ENCODE results near the gene CACNB2. TPM values are rescaled to one million over a fixed set of nuclear protein-coding genes. Genes with fewer than 3 reads are reported as not detected.

CACNB2 gene
- total RNA-seq, 1 donor from 2014 or later = 3.5 TPM

DNA sequence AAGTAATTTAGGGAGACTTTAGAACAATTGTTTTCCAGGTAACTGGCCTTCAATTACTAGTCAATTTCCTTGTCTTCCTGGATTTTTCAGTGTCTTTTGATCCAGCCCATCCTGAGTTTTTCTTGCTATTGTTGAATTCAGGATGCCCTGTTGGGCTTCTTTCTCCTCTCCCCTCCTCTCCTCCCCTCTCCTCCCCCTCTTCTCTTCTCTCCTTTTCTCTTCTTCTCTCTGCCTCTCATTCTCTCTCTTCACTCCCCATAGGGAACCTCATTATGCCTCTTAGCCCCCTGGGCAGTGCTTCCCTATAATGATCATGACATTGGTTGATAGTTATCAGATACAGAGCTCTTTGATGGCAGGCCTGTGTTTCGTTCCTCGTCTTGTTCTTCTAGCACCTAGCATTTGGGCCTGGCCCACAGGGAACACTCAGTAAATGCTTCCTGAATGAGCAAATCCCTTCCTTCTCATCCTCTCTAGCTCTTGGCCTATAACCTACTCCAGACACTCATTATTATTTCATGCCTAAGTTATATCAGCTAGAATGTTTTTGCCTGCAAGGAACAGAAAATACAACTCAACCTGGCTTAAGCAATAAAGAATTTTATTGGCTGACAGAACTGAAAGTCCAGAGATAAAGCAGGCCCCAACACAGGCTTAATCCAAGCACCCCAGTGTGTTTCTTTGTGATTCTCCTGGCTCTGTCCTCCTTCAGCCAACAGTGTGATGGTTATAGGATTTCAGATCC is 56.8 kb downstream of the CACNB2 start:
- Histone ChIP-seq H2AFZ (replicated peaks) (no peak overlapping the region), H3K4me3 (no peak overlapping the region), H3K4me2 (peak overlapping the region; percentile 53), H3K9ac (no peak overlapping the region), H3K27ac (peak overlapping the region; percentile 72), H3K79me2 (ENCODE audit: low read depth) (no peaks in the 10 kb centered on the region), H3K4me1 (peaks cover 12% of the 10 kb centered on the region), H4K20me1 (ENCODE audit: low read depth) (peaks cover 4% of the 10 kb centered on the region), H3K27me3 (no peaks in the 10 kb centered on the region), H3K36me3 (no peaks in the 10 kb centered on the region), H3F3A (ENCODE audit: low read depth) (peaks cover 28% of the 10 kb centered on the region), H3K9me3 (ENCODE audit: low read depth) (peaks cover 2% of the 10 kb centered on the region)
- H3K27me3 Mint-ChIP-seq (ENCODE audit: insufficient read depth, low read depth) = no peaks in the 10 kb centered on the region
- H3K27ac Mint-ChIP-seq = peak overlapping the region; percentile 31
- no peak overlapping the region for H3K4me3 Mint-ChIP-seq
- no peak for TF ChIP-seq EZH2 (IDR thresholded peaks at IDR 0.05)
- no peak for TF ChIP-seq EZH2phosphoT487 (IDR thresholded peaks at IDR 0.05)
- TF ChIP-seq, protein P1, sequence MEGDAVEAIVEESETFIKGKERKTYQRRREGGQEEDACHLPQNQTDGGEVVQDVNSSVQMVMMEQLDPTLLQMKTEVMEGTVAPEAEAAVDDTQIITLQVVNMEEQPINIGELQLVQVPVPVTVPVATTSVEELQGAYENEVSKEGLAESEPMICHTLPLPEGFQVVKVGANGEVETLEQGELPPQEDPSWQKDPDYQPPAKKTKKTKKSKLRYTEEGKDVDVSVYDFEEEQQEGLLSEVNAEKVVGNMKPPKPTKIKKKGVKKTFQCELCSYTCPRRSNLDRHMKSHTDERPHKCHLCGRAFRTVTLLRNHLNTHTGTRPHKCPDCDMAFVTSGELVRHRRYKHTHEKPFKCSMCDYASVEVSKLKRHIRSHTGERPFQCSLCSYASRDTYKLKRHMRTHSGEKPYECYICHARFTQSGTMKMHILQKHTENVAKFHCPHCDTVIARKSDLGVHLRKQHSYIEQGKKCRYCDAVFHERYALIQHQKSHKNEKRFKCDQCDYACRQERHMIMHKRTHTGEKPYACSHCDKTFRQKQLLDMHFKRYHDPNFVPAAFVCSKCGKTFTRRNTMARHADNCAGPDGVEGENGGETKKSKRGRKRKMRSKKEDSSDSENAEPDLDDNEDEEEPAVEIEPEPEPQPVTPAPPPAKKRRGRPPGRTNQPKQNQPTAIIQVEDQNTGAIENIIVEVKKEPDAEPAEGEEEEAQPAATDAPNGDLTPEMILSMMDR (IDR thresholded peaks at IDR 0.05) = no peak
- DNase-seq (ENCODE audit: low spot score) = peak; percentile 46
- peaks cover 12% of the 10 kb centered on the region for H3K4me1 Mint-ChIP-seq
- H3K36me3 Mint-ChIP-seq = no peaks in the 10 kb centered on the region
- no peaks in the 10 kb centered on the region for H3K9me3 Mint-ChIP-seq

DNA sequence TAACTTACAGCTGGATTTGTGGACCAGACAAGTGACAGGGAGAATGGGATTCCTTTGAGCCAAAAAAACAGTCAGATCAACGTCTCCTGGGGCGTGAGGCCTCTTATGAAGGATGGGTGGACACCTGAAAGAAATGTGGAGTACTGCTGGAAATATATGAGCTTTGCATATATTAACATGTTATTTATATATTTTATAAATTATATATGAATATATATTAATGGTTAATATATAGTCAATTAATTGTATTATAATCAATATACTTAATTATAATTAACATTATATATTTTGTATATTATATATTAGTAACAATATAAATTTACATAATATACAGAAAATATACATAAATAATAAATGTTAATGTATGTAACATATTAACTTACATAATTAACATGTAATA is 57.5 kb downstream of the CACNB2 start:
- H3K4me1 Mint-ChIP-seq = peaks cover 12% of the 10 kb centered on the region
- no peaks in the 10 kb centered on the region for H3K27me3 ChIP-seq
- peaks cover 28% of the 10 kb centered on the region for H3F3A ChIP-seq (ENCODE audit: low read depth)
- H3K4me2 ChIP-seq = peak overlapping the region; percentile 53
- no peaks in the 10 kb centered on the region for H3K79me2 ChIP-seq (ENCODE audit: low read depth)
- H3K4me3 ChIP-seq = no peak overlapping the region
- no peaks in the 10 kb centered on the region for H3K36me3 ChIP-seq
- H3K4me3 Mint-ChIP-seq = no peak overlapping the region
- H3K9me3 ChIP-seq (ENCODE audit: low read depth) = peaks cover under 1% of the 10 kb centered on the region
- H2AFZ ChIP-seq (replicated peaks) = no peak overlapping the region
- TF ChIP-seq, protein P1 (IDR thresholded peaks at IDR 0.05) = no peak
- TF ChIP-seq EZH2 (IDR thresholded peaks at IDR 0.05) (no peak), EZH2phosphoT487 (IDR thresholded peaks at IDR 0.05) (no peak)
- peaks cover 12% of the 10 kb centered on the region for H3K4me1 ChIP-seq
- H3K36me3 Mint-ChIP-seq = no peaks in the 10 kb centered on the region
- H3K27ac ChIP-seq = peak overlapping the region; percentile 72
- no peak overlapping the region for H3K9ac ChIP-seq
- DNase-seq (ENCODE audit: low spot score) = no peak
- peaks cover 4% of the 10 kb centered on the region for H4K20me1 ChIP-seq (ENCODE audit: low read depth)
- H3K27ac Mint-ChIP-seq = no peak overlapping the region
- H3K27me3 Mint-ChIP-seq (ENCODE audit: insufficient read depth, low read depth) = no peaks in the 10 kb centered on the region
- H3K9me3 Mint-ChIP-seq = no peaks in the 10 kb centered on the region

DNA sequence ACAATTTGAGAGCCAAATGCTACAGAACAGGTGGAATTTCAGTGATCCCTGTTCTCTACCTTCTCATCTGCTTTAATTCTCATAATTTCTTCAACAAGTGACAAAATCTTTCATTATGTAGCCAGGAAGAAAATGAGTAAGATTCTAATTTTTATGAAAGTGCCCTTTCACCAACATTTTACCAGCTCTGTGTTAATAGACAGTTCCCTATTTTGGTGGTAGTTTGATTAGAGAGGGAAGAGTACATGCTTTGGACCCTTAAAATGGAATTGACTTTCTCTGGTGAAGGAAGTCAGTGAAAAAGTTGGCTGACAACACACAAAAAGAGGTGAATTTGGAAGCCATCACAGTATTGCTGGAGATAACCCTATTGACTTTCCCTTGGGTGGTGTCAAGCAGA is 61.7 kb downstream of the CACNB2 start:
- peaks cover 17% of the 10 kb centered on the region for H3F3A ChIP-seq (ENCODE audit: low read depth)
- Mint-ChIP-seq H3K27ac (no peak overlapping the region), H3K27me3 (ENCODE audit: insufficient read depth, low read depth) (peaks cover 2% of the 10 kb centered on the region), H3K9me3 (no peaks in the 10 kb centered on the region), H3K4me3 (no peak overlapping the region), H3K4me1 (peaks cover 14% of the 10 kb centered on the region), H3K36me3 (no peaks in the 10 kb centered on the region)
- H3K36me3 ChIP-seq = no peaks in the 10 kb centered on the region
- no peak overlapping the region for H3K4me3 ChIP-seq
- no peak overlapping the region for H3K4me2 ChIP-seq
- H2AFZ ChIP-seq (replicated peaks) = no peak overlapping the region
- no peak overlapping the region for H3K27ac ChIP-seq
- no peak for DNase-seq (ENCODE audit: low spot score)
- TF ChIP-seq EZH2phosphoT487 (IDR thresholded peaks at IDR 0.05) = no peak
- TF ChIP-seq EZH2 (IDR thresholded peaks at IDR 0.05) = no peak
- TF ChIP-seq, protein P1 (IDR thresholded peaks at IDR 0.05) = no peak
- H3K79me2 ChIP-seq (ENCODE audit: low read depth) = no peaks in the 10 kb centered on the region
- H3K9me3 ChIP-seq (ENCODE audit: low read depth) = no peaks in the 10 kb centered on the region
- no peaks in the 10 kb centered on the region for H3K27me3 ChIP-seq
- no peak overlapping the region for H3K9ac ChIP-seq
- peaks cover 8% of the 10 kb centered on the region for H3K4me1 ChIP-seq
- peaks cover 3% of the 10 kb centered on the region for H4K20me1 ChIP-seq (ENCODE audit: low read depth)

All from neural progenitor cell (in vitro differentiated cells).